ENCODE data around the gene PRKCZ.

The PRKCZ gene

DNA sequence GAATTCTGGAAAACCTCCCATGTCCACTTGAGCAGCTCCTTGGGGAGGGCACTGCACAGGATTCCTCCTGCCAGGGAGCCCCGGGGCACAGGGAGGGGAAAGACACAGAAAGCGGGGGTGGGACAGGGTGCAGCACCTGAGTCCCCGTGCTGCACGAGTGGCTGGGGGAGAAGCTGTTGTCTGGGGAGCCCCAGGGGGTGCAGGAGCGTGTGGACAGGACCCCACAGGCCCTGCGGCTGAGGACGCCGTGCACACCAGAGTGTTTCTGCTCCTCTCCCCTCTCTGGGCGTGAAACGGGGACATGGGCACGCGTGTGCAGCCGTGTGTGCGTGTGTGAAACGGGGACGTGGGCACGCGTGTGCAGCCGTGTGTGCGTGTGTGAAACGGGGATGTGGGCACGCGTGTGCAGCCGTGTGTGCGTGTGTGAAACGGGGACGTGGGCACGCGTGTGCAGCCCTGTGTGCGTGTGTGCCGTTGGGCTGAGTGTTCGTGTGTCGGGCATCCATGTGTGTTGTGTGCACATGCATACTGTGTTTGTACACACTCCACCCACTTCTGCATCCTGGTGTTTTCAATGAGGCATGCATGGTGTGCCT lies 122.4 kb downstream of the PRKCZ start:
- peaks cover 0 to 12% (median 4%) of the 10 kb centered on the region in 4 donors for H3K4me1 ChIP-seq
- no peak for DNase-seq
- no peaks in the 10 kb centered on the region for H3K9me3 ChIP-seq
- H3K27me3 ChIP-seq = peaks cover 0 to 45% of the 10 kb centered on the region in 2 donors
- H3K36me3 ChIP-seq = no peaks in the 10 kb centered on the region
- intact Hi-C loops (cut with DNase I; ENCODE audit: low total_unique reads) = no loop called here
- TF ChIP-seq, protein P1, sequence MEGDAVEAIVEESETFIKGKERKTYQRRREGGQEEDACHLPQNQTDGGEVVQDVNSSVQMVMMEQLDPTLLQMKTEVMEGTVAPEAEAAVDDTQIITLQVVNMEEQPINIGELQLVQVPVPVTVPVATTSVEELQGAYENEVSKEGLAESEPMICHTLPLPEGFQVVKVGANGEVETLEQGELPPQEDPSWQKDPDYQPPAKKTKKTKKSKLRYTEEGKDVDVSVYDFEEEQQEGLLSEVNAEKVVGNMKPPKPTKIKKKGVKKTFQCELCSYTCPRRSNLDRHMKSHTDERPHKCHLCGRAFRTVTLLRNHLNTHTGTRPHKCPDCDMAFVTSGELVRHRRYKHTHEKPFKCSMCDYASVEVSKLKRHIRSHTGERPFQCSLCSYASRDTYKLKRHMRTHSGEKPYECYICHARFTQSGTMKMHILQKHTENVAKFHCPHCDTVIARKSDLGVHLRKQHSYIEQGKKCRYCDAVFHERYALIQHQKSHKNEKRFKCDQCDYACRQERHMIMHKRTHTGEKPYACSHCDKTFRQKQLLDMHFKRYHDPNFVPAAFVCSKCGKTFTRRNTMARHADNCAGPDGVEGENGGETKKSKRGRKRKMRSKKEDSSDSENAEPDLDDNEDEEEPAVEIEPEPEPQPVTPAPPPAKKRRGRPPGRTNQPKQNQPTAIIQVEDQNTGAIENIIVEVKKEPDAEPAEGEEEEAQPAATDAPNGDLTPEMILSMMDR (IDR thresholded peaks at IDR 0.05) = no peak
- no peak overlapping the region for H3K4me3 ChIP-seq
- no peak overlapping the region for H3K27ac ChIP-seq

DNA sequence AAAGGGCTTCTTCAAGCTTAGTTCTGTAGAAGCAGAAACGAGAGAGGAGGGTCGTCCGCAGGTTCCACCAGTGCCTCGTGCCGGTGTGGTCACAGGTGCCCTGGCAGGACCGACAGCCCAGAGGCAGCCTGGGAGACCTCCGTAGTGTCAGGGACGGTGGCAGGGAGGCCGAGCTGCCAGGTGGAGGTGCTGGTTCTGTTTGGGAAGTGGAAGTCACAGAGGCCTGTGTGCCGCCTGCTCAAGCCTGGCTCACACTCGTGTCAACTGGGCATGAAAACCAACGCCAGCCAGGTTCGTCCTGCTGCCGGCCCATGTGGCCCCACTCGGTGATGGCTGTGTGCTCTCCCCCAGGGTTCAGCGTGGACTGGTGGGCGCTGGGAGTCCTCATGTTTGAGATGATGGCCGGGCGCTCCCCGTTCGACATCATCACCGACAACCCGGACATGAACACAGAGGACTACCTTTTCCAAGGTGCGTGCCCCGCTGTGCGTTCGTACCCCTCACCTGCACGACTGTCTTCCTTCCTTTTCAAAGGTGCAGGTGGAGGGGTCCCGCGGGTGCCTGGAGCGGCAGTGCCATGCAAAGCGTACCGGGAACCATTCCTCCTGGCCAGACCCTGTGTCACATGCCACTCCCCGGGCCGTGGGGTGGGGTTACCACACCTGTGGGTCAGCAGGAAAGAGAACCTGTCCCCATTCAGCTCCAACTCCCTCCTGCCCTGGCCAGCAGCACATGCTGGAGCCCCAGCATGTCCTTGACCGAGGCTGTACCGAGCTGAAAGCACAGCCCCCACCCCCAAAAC lies 123.5 kb downstream of the PRKCZ start:
- intact Hi-C loops (cut with DNase I; ENCODE audit: low total_unique reads) = no loop called here
- Histone ChIP-seq H3K4me1 (peaks cover 0 to 12% (median 4%) of the 10 kb centered on the region in 4 donors), H3K27ac (no peak overlapping the region), H3K4me3 (no peak overlapping the region), H3K9me3 (no peaks in the 10 kb centered on the region), H3K36me3 (peaks cover 0 to 4% (median 0%) of the 10 kb centered on the region in 3 donors), H3K27me3 (peaks cover 0 to 44% of the 10 kb centered on the region in 2 donors)
- DNase-seq = no peak
- TF ChIP-seq, protein P1 (IDR thresholded peaks at IDR 0.05) = no peak

DNA sequence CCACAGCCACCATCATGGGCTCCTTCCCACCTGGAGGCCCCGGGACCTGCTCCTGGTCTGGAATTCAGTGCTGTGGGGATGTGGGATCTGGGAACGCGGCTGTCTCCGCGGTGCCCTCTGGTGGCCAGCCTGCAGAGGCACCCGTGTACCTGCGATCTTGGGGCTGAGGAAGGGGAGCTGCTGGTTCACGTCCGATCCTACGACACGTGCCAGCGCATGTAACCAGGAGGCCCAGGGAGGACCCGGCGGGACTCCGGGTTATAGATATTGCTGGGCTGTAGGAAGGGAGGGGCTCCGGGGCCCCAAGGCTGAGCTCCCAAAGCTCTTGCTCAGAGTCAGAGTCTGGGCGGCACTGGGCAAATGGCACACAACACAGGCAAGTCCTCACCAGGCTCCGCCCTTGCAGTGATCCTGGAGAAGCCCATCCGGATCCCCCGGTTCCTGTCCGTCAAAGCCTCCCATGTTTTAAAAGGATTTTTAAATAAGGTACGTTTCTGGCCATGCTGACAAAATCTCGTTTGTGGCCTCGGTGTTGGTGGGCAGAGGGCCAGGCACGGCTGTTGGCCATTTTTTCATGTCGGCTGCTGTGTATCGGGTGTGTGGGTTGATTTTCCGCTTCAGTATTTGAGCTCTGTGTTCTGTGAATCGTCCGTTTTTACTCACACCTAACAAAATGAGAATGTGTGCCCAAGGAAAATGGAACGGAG lies 124.3 kb downstream of the PRKCZ start:
- H3K27ac ChIP-seq = no peak overlapping the region
- no peaks in the 10 kb centered on the region for H3K9me3 ChIP-seq
- intact Hi-C loops (cut with DNase I; ENCODE audit: low total_unique reads) = no loop called here
- peak overlapping the region; percentile 18 to 52 for H3K4me3 ChIP-seq
- peaks cover 0 to 44% of the 10 kb centered on the region in 2 donors for H3K27me3 ChIP-seq
- TF ChIP-seq, protein P1 (IDR thresholded peaks at IDR 0.05) = peak; percentile 86 to 92
- DNase-seq = peak; percentile 64 to 80
- H3K36me3 ChIP-seq = peaks cover 0 to 4% (median 0%) of the 10 kb centered on the region in 3 donors
- H3K4me1 ChIP-seq = peaks cover 0 to 12% (median 4%) of the 10 kb centered on the region in 4 donors

DNA sequence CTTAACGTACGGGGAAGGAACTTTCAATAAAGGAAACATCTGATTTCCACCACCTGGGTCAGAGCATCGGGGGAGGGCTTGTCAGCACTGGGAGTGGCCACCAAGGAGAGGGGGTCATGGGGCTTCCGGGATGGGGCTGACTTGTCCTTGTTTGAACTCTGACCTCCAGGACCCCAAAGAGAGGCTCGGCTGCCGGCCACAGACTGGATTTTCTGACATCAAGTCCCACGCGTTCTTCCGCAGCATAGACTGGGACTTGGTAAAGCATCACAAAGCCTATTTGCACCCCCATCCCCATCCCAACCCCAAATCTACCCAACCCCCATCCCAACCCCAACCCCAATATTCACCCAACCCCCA lies 124.8 kb downstream of the PRKCZ start:
- intact Hi-C loops (cut with DNase I; ENCODE audit: low total_unique reads) = no loop called here
- Histone ChIP-seq H3K9me3 (no peaks in the 10 kb centered on the region), H3K27ac (no peak overlapping the region), H3K4me3 (peak overlapping the region; percentile 18 to 52), H3K27me3 (peaks cover 0 to 38% of the 10 kb centered on the region in 2 donors), H3K4me1 (peaks cover 0 to 12% (median 4%) of the 10 kb centered on the region in 4 donors), H3K36me3 (peaks cover 0 to 7% (median 0%) of the 10 kb centered on the region in 3 donors)
- TF ChIP-seq, protein P1 (IDR thresholded peaks at IDR 0.05) = no peak
- DNase-seq = no peak

DNA sequence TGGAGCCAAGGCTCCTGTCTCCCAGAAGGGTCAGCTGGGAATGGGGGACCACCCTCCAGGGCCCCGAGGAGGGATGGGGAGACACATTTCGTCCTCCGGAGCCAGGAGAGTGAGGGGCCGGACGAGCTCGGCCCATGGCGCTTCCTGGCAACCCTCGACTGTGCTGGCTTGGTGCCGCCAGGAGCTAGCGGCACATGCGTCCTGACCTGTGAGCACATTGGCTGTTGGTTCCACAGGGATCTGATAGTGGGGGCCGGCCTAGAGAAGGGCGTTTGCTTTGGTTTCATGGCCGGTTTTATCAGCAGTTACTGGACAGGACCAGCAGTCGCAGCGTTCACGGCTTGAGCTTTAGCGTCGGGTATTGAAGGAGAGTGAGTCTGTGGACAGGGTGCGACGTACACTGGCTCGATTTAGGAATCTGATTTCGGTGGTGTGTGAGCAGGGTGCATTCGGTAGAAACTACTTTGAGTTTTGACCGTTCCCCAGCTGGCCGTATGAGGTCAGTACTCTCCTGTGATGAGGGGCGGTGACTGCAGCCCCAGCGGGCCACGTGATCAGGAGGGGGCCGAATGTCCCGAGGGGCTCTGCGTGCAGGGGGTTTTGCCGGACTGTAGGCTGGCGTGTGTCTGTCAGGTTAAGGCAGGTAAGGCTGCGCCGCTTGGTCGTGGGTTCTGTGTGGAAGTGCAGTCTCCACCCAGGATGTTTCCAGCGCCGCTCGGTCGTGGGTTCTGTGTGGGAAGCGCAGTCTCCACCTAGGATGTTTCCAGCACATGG lies 125.7 kb downstream of the PRKCZ start:
- no peak overlapping the region for H3K27ac ChIP-seq
- H3K9me3 ChIP-seq = no peaks in the 10 kb centered on the region
- intact Hi-C loops (cut with DNase I; ENCODE audit: low total_unique reads) = no loop called here
- TF ChIP-seq, protein P1 (IDR thresholded peaks at IDR 0.05) = no peak
- no peak overlapping the region for H3K4me3 ChIP-seq
- H3K4me1 ChIP-seq = peaks cover 0 to 12% (median 4%) of the 10 kb centered on the region in 4 donors
- peaks cover 0 to 9% (median 0%) of the 10 kb centered on the region in 3 donors for H3K36me3 ChIP-seq
- peaks cover 0 to 33% of the 10 kb centered on the region in 2 donors for H3K27me3 ChIP-seq
- no peak for DNase-seq
